GM15510 (cell line): Measurements from ENCODE around the gene KRT1.

Experiments used
- POLR2A ChIP-seq: IDR thresholded peaks from 3 replicates; pipeline ENCODE4 v1.6.1; 2011; ENCODE audit warnings: borderline replicate concordance; ENCODE audit not compliant: insufficient read length; ENCODE audit errors: extremely low read depth

The KRT1 gene

DNA sequence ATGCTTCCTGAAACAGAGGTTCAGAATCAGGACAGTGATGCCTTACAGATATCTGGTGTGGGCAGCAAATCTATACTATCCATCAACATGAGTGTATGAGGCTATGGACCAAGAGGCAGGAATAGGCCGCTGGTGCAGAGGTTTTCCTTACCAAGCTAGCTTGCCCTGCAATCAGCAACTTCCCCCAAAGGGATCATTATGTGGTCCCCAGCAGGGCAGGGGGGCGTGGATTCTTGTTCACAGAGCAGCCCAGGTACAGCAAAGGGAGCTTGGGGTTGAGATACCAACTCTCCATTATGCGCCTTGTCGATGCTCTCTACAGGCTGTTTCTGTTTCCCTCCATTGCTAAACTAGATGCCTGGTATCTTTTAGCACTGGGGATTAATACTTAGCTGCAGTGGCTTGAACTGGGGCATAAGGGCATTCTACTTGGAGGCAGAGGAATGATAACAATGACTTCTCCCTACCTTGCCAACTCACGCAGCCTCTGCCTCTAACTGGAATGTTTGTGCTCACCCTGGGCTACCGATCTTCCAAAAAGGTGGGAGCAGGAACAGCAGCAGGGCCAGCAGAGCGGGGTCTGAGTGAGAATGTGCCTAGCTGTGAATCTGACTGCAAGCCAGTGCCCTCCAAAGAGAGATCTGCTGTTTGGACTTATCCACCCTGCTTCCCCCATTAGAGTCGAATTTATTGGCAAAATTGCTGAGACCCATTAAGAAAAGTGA lies 10.3 kb upstream of the KRT1 start:
- no peak for TF ChIP-seq POLR2A

DNA sequence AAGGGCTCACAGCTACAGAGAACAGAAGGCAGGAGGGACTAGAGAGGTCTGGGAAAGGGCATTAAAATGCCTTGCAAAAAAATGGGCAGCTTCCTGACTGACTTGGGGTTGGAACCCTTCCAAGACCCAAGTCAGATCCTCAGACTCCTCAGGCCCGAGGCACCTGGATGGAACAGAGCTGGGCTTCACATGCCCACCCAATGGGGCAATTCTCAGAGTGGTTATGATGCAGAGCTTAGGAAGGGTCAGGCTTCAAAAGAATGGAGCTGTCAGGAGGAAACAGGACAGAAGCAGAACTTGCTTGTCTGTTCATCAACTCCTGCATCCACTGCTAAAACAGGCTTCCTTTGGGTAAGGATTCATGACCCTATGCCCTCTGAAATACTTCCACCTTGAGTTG lies 9.7 kb upstream of the KRT1 start:
- no peak for TF ChIP-seq POLR2A

DNA sequence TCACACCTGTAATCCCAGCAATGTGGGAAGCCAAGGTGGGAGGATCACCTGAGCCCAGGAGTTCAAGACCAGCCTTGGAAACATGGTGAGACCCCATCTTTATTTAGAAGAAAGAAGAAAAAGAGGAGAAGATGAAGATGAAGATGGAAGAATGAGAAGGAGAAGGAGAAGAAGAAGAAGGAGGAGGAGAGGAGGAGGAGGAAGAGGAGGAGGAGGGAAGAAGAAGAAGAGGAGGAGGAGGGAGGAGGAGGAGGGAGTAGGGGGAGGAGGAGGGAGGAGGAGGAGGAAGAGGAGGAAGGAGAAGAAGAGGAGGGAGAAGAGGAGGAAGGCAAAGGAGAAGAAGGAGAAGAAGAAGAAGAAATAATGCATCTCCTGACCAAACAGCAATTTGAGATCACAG lies 9.0 kb upstream of the KRT1 start:
- TF ChIP-seq POLR2A: no peak

DNA sequence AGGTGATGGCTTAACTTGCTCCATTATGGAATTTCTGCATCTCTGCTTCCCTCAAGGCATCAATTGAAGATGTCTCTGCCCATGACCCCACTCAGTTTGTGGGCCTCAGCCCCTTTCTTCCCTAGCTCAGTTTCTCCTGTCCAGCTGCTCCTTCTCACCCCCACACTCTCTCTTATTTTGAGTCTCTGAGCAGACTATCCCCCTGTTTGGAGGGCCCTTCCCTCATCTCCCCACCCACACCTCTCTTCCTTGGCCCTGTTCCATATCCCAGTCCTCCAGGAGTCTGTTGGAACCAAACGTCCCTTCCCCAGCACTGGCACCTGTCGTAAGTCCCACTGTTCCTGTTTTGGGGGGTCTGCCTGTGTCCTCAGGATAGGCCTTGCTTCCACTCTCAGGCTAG lies 8.3 kb upstream of the KRT1 start:
- no peak for TF ChIP-seq POLR2A

DNA sequence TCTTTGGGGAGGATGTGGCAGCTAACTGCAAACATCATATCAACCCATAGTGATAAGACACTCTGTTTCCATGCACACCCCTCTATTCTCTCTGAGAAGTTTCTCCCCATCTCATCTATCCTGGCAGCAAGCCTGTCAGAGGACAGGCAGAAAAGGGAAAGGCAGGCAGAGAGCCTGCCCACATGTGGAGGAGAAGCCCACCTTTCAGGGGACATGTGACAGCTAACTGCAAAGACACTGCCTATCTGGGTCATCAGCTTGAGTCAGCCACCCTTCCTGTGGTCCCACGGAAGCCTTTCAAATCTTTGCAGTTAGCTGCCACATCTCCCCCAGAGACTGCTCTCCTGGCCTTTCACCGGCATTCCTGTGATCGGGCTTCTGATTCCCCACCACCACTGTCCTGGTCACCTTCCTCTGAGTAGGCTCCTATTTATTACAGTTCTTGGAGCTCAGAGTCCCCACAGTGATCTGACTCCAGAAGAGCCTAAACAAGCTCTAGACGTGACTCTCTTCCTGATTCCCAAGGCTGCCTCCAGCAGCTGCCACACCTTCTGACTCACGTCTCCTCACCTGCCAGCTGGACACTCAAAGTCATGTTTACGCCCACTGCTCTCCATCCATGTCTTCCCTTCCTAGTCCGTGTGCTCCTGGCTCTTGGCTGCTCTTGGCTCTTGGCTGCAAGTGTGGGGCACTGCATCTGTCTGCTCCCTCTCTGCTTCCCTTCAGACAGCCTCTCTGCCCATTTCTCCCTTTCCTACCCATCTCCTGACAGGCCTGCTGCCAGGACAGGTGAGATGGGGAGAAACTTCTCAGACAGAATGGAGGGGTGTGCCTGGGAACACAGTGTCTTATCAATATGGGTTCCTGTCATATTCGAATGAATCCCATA lies 7.5 kb upstream of the KRT1 start:
- TF ChIP-seq POLR2A: no peak

DNA sequence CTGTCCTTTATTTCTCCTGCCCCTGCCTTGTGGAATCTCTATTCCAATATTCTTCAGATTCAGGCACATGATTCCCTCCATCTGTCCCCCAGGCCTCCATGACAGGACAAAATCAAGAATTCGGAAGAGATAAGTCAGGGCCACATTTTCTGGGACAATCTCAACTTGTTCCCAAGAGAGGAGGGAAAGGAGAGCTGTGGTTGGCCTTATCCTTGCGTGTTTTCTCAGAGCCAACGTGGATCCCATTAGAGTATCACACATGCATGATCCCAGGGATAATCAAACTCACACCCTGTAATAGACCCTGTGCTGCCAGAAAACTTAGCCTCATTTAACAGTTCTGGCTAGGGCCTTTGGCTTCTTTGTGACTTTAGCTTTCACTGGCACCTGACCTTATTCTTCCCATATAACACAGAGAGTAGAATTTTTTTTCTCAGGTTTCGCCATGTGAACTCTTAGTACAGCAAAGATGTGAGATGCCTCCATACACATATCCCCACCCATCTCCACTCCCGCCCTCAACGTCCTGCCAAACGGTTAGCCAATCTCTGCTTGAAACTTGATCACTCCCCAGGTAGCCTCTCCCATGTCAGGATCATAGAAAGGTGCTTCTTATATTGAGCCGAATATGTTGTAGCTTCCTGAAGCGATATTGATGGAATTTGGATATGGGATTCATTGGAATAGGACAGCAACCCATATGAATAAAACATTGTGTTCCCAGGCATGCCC lies 6.7 kb upstream of the KRT1 start:
- no peak for TF ChIP-seq POLR2A

DNA sequence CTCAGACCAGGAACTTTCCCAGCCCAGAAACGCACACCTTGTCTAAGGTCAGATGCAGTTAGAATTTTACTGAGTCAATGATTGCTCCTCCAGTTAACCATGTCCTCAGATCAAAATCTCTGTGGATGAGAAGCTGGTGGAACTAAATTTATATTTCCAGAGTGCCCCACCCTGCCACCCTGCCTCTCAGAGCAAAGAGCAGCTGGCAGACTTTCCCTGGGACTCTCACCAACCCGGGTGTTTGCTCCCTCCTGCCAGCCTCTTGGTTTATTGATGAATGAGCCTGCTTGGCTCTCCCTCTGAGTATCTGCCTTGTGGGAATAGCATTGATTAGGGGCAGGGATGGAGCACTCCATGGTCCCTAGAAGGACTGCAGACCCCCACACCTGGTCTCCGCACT lies 5.9 kb upstream of the KRT1 start:
- no peak for TF ChIP-seq POLR2A

DNA sequence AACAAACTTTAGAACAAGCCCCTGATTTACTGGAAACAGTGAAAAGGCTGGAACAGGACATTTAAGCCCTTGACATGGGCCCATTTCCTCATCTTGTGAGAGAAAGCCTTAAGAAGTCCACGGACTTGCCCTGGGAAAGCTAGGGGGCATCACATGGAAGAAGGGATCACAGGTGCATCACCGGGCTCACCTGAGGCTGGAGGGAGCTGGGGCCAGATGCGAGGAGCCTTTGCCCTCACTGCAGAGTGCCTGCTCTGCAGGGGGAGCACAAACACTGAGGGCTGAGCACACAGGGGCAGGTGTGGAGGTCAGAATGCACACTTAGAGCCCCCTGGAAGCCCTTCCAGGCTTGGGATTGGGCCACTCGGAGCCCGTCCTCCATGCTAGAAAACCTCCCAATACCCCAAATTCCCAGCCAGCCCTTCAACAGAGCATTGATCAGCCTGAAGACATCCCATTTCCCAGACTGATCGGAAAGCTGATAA lies 5.2 kb upstream of the KRT1 start:
- no peak for TF ChIP-seq POLR2A

DNA sequence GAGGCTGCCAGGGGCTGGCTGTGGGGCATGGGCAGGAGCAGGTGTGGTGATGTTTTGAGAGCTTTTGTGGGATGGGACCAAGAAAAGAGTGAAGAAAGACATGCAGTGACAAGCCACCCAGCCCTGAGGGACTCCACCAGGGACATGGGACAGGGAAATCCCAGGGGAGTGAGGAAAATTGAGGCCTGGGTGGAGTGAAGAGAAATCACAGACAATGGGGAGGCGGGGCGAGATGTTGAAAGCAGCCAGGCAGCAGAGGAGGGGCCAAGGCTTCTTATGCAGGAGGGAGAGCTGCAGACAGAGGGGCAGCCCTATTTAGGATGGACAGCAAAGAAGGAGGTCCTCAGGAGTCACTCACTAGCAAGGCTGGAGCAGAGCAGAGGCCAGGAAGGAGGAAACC lies 4.2 kb upstream of the KRT1 start:
- TF ChIP-seq POLR2A: no peak

DNA sequence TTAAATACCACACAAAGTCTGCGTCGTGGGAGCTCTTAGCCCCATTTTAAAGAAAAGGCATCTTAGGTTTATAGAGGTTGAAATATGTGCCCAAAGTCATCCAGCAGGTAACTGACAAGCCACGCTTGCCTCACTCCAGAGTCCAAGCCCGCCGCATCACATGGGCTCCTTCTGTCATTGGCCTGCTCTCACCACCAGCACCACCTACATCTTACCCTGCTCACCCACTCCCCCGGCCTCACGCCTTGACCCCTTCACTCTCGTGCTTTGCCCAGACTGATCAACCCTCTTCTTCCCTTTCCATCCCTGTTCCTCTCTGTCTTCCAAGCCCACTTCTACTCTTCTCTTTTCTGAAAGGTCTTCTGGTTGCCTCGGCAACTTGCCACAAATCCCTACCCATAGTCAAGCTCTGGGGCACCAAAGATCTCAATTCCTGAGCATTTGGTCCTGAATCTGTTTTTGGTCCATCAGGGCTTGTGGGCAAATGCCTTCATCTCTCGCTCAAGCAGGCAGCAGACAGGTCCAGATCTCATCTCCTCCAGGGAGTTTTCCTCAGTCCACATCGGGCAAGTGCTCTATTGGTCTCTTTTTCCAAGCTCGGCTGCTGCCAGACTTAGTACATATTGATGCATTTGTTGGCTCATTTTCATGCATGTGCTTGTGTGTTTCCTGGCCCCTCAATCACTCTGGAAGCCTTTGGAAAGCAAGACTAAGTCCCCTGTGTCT lies 3.5 kb upstream of the KRT1 start:
- TF ChIP-seq POLR2A: no peak

DNA sequence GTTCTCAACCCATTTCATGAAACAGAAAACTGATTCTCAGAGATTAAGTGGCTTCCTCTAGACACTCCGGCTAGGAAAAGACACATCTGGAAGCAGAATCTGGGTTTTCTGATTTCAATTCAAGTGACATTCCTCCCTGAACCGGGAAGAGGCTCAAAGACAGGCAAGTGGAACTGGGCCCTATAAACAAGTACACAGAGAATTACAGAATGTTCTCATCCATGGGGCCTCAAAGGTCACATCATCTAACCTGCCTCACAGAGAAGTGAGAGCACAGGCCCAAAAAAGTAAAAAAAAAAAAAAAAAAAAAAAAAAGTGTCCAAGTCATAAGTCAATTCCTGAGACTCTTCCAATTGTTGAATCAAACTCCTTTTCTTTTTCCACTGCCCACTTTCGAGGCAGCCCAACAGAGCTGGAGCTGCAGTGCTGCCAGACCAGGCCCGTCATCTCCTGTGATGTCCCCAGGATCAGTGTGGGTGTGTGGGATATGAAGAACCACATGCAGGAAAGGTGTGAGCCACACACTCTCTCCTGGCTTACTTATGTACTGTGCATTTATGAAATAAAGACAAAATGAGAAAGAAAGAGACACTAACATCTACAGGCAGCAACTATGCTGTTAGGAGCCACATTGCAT lies 2.8 kb upstream of the KRT1 start:
- no peak for TF ChIP-seq POLR2A

DNA sequence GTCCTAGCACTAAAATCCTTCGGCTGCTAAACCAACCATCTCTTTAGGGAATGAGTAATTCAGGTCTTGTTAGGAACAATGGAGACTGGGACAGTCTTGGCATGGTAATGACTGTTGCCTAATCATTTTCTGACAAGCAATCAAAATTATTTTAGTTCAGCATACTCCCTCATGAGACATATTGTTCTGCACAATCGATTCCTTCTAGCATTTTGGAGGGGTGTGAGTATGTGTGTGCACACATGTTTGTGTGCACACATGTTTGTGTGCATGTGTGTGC lies 2.1 kb upstream of the KRT1 start:
- TF ChIP-seq POLR2A: no peak

DNA sequence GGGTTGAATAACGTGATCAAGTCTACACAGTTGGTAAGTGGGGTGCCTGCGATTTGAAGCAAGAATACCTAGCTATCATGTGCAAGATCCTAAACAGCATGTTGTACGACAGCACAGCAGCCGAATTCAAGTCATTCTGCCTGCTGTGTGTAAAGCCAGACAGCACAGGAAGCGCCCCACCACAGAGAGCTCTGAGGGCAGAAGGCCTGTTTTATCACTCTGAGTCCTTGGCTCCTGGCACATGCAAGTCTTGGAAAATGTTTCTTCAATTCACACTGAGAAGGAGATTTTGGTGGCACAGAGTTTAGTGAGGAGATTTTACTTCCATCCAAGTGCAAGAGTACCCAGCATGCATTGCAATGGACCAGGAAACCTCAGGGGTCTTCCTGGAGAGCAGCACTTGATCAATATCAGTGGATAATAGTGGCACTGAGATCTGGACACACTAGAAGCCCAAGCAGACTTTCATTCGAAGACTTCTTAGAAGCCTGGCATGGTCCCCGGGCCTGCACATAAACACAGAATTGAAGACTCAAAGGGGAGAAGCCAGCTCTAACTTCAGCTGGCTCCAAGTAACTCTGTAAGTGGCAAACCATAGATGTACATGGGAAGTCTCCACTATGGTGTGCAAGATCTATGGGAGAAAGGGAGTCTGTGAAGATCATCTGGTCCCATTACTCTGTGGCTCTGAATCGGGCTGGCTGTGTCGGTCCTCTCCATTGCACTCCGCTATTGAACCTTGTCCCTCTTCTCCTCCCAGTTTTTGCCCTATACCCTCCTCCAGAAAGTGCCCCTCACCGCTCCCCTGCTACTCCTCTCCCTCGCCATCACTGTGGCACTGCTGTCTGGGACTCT lies 1.5 kb upstream of the KRT1 start:
- TF ChIP-seq POLR2A: no peak
